HCT116 (cell line): ENCODE data around the gene SOX6. TPM values are rescaled to one million over a fixed set of nuclear protein-coding genes. Genes with fewer than 3 reads are reported as not detected.

Experiments used
- ATAC-seq: fragments of 200-7000 bp; cut with Tn5 transposase; 2 replicates; pipeline ENCODE4 v1.9.1; 2020; ENCODE audit warnings: mild to moderate bottlenecking, moderate library complexity
- BruUV-seq: library from RNA; stranded (reverse); fragments of 400-500 nt; replicated peaks from 2 replicates; lab custom pipeline; 2021; lab: Mats Ljungman, UMichigan
- CTCF ChIA-PET: fragments of 300-600 bp; sonication (Branson Sonifier 250); formaldehyde crosslinking; loops from one replicate; lab custom pipeline; 2021; ENCODE audit warnings: antibody characterized with exemption; lab: Charles Lee
- POLR2A ChIA-PET: fragments of 300-600, 350-600 bp; sonication (Branson Sonifier 250); formaldehyde crosslinking; loops from one replicate; lab custom pipeline; 2021; ENCODE audit warnings: antibody characterized with exemption; lab: Charles Lee
- RAD21 ChIA-PET, 2 experiments: fragments of 300-600 bp; sonication (Branson Sonifier 250); formaldehyde crosslinking; loops; one replicate each; lab custom pipeline; 2023; ENCODE audit warnings: low total read pairs in 2 of 2; ENCODE audit not compliant: uncharacterized antibody in 2 of 2, unreplicated experiment in 2 of 2, low non-redundant PET in 1 of 2; lab: Charles Lee
- DNase-seq: peaks from one replicate; pipeline ENCODE4 v3.0.0-alpha.2; 2010; ENCODE audit warnings: low read depth, low spot score
- H2AFZ ChIP-seq: fragments of 200-600 bp; shearing (Covaris generic), sonication (generic); 2 replicates; pipeline ENCODE4 v1.6.1; 2017; ENCODE audit warnings: low read depth, mixed run types, mixed read lengths, antibody characterized with exemption, low read length; ENCODE audit not compliant: poor library complexity, severe bottlenecking
- H3K27ac ChIP-seq: 2 replicates; pipeline ENCODE4 v1.5.1; 2012; ENCODE audit warnings: low read depth, low read length
- H3K27me3 ChIP-seq: fragments of 200-600 bp; sonication (generic); 2 replicates; pipeline ENCODE4 v1.6.1; 2016; ENCODE audit warnings: mixed run types, low read length, mixed read lengths; ENCODE audit not compliant: insufficient read depth
- H3K36me3 ChIP-seq, 2 experiments: fragments of 200-500 bp in 1 of 2; fragments of 200-600 bp in 1 of 2; sonication (Bioruptor generic) in 1 of 2; sonication (generic) in 1 of 2; 2 replicates each; pipeline versions ENCODE4 v1.5.1 to v1.6.1; 2014 to 2016; ENCODE audit warnings: low read length in 2 of 2, inconsistent platforms in 1 of 2, mixed read lengths in 1 of 2, mixed run types in 1 of 2; ENCODE audit not compliant: insufficient read depth in 2 of 2, control insufficient read depth in 1 of 2
- H3K4me1 ChIP-seq, 2 experiments: fragments of 200-600 bp in 1 of 2; sonication (generic) in 1 of 2; 2 replicates each; pipeline versions ENCODE4 v1.5.1 to v1.6.1; 2012 to 2017; ENCODE audit warnings: low read length in 2 of 2, inconsistent platforms in 1 of 2, mild to moderate bottlenecking in 1 of 2, mixed read lengths in 1 of 2, mixed run types in 1 of 2, moderate library complexity in 1 of 2; ENCODE audit not compliant: insufficient read depth in 2 of 2, control insufficient read depth in 1 of 2
- H3K4me2 ChIP-seq: fragments of 200-600 bp; sonication (generic); 2 replicates; pipeline ENCODE4 v1.6.1; 2017; ENCODE audit warnings: mixed run types, low read length, mixed read lengths
- H3K4me3 ChIP-seq, 2 experiments: fragments of 200-600 bp in 1 of 2; sonication (generic) in 1 of 2; replicated peaks in 1 of 2; 2 replicates each; pipeline ENCODE4 v1.5.1; 2011 to 2016; ENCODE audit warnings: low read length in 2 of 2, control low read depth in 1 of 2, low read depth in 1 of 2, mild to moderate bottlenecking in 1 of 2, mixed read lengths in 1 of 2, mixed run types in 1 of 2
- H3K79me2 ChIP-seq: fragments of 200-600 bp; sonication (generic); 2 replicates; pipeline ENCODE4 v1.6.1; 2017; ENCODE audit warnings: mild to moderate bottlenecking, mixed run types, low read length, moderate library complexity, mixed read lengths; ENCODE audit not compliant: insufficient read depth
- H3K9ac ChIP-seq: fragments of 200-600 bp; sonication (generic); 2 replicates; pipeline ENCODE4 v1.6.1; 2016; ENCODE audit warnings: low read length, mixed read lengths
- H3K9me2 ChIP-seq: fragments of 200-600 bp; sonication (generic), shearing (Covaris generic); 2 replicates; pipeline ENCODE4 v1.6.1; 2017; ENCODE audit warnings: mixed run types, mild to moderate bottlenecking, moderate library complexity; ENCODE audit not compliant: insufficient read depth
- H3K9me3 ChIP-seq, 2 experiments: fragments of 200-500 bp in 1 of 2; fragments of 200-600 bp in 1 of 2; sonication (Bioruptor generic) in 1 of 2; sonication (generic) in 1 of 2; 2 replicates each; pipeline ENCODE4 v1.6.1; 2014 to 2017; ENCODE audit warnings: low read length in 2 of 2, mixed read lengths in 2 of 2, inconsistent platforms in 1 of 2, low read depth in 1 of 2, mild to moderate bottlenecking in 1 of 2, mixed run types in 1 of 2, moderate library complexity in 1 of 2; ENCODE audit not compliant: control insufficient read depth in 1 of 2, insufficient read depth in 1 of 2
- H4K20me1 ChIP-seq: fragments of 200-600 bp; sonication (generic), shearing (Covaris generic); 2 replicates; pipeline ENCODE4 v1.6.1; 2017; ENCODE audit warnings: mixed run types, mild to moderate bottlenecking, moderate library complexity; ENCODE audit not compliant: insufficient read depth
- CEBPB ChIP-seq: IDR thresholded peaks from 2 replicates; pipeline ENCODE4 v1.6.1; 2012; ENCODE audit warnings: low read depth
- EGR1 ChIP-seq: IDR thresholded peaks from 2 replicates; pipeline ENCODE4 v1.6.1; 2012; ENCODE audit warnings: low read depth
- ELF1 ChIP-seq: IDR thresholded peaks from 2 replicates; pipeline ENCODE4 v1.6.1; 2012; ENCODE audit warnings: low read depth, borderline replicate concordance
- EZH2phosphoT487 ChIP-seq: fragments of 200-600 bp; IDR thresholded peaks from 2 replicates; pipeline ENCODE4 v1.6.1; 2018; ENCODE audit warnings: antibody characterized with exemption, borderline replicate concordance
- POLR2A ChIP-seq: IDR thresholded peaks from 2 replicates; pipeline ENCODE4 v1.7.0; 2011; ENCODE audit warnings: borderline replicate concordance; ENCODE audit not compliant: insufficient read depth, insufficient read length; ENCODE audit errors: extremely low read depth
- POLR2AphosphoS5 ChIP-seq: IDR thresholded peaks from 2 replicates; pipeline ENCODE4 v1.6.1; 2011; ENCODE audit warnings: mild to moderate bottlenecking, low read depth, low read length, moderate library complexity
- SP1 ChIP-seq: IDR thresholded peaks from 2 replicates; pipeline ENCODE4 v1.6.1; 2012; ENCODE audit warnings: low read depth
- SRF ChIP-seq: IDR thresholded peaks from 2 replicates; pipeline ENCODE4 v1.6.1; 2012; ENCODE audit warnings: low read depth
- ZNF274 ChIP-seq: fragments of 200-500 bp; sonication (Bioruptor generic); IDR thresholded peaks from 2 replicates; pipeline ENCODE4 v1.6.1; 2014; ENCODE audit warnings: mild to moderate bottlenecking, low read depth, low read length, inconsistent platforms
- intact Hi-C: fragments of 100-400 bp; cut with micrococcal nuclease; formaldehyde crosslinking; loops from 2 replicates; pipeline ENCODE4 v1.10.0; 2022
- total RNA-seq: library from RNA; stranded (reverse); gene quantifications from one replicate; pipeline ENCODE4 v1.2.1, GENCODE V29; 2021; ENCODE audit not compliant: unreplicated experiment
- TF ChIP-seq, protein P1 (sequence below), 3 experiments: fragments of 200-600 bp in 1 of 3; sonication (generic) in 1 of 3; IDR thresholded peaks in 2 of 3; conservative IDR thresholded peaks in 1 of 3; 2 replicates each; pipeline ENCODE4 v1.5.1; 2012 to 2017; ENCODE audit warnings: low read depth in 2 of 3, low read length in 2 of 3, antibody characterized with exemption in 1 of 3, borderline replicate concordance in 1 of 3, control low read depth in 1 of 3, mild to moderate bottlenecking in 1 of 3, mixed read lengths in 1 of 3, mixed run types in 1 of 3, moderate library complexity in 1 of 3; ENCODE audit not compliant: insufficient read depth in 1 of 3
- TF ChIP-seq, protein P2 (sequence below): IDR thresholded peaks from 2 replicates; pipeline ENCODE4 v1.6.1; 2012
- TF ChIP-seq, protein P3 (sequence below): IDR thresholded peaks from 2 replicates; pipeline ENCODE4 v1.6.1; 2011; ENCODE audit warnings: mild to moderate bottlenecking, low read length, moderate library complexity; ENCODE audit not compliant: insufficient replicate concordance; ENCODE audit errors: extremely low read depth
- TF ChIP-seq, protein P4 (sequence below): IDR thresholded peaks from 2 replicates; pipeline ENCODE4 v1.6.1; 2012; ENCODE audit warnings: low read depth

The SOX6 gene
- total RNA-seq, 1 experiment from 2014 or later, result 0.81 TPM

DNA sequence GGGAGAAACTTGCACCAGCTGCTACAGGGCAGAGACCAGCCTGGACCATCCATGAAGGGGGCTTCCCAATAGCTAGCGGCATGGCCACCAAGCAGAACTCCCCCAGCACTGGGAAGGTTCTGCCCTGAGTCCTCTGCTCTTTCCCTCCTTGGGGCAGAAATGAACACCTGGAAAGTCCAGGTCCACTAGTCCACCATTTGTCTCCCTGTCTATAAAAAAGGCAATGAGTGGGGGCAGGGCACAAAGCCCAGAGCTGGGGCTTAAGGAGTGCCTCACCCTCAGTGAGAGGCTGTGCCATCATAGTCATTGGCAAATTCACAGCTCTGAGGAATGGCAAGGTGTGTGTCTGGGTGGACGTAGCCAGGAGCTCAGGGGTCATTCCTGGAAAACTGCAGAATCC is 420.3 kb downstream of the SOX6 start (continued):
- TF ChIP-seq, protein P1, sequence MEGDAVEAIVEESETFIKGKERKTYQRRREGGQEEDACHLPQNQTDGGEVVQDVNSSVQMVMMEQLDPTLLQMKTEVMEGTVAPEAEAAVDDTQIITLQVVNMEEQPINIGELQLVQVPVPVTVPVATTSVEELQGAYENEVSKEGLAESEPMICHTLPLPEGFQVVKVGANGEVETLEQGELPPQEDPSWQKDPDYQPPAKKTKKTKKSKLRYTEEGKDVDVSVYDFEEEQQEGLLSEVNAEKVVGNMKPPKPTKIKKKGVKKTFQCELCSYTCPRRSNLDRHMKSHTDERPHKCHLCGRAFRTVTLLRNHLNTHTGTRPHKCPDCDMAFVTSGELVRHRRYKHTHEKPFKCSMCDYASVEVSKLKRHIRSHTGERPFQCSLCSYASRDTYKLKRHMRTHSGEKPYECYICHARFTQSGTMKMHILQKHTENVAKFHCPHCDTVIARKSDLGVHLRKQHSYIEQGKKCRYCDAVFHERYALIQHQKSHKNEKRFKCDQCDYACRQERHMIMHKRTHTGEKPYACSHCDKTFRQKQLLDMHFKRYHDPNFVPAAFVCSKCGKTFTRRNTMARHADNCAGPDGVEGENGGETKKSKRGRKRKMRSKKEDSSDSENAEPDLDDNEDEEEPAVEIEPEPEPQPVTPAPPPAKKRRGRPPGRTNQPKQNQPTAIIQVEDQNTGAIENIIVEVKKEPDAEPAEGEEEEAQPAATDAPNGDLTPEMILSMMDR (IDR thresholded peaks at IDR 0.05 in 2 of 3, conservative IDR thresholded peaks at IDR 0.05 in 1 of 3; ENCODE audit: borderline replicate concordance in 1 of 3, insufficient read depth in 1 of 3, low read depth in 2 of 3, low read length in 2 of 3), result no peak
- no peak for TF ChIP-seq POLR2AphosphoS5
- no peak for TF ChIP-seq SRF

DNA sequence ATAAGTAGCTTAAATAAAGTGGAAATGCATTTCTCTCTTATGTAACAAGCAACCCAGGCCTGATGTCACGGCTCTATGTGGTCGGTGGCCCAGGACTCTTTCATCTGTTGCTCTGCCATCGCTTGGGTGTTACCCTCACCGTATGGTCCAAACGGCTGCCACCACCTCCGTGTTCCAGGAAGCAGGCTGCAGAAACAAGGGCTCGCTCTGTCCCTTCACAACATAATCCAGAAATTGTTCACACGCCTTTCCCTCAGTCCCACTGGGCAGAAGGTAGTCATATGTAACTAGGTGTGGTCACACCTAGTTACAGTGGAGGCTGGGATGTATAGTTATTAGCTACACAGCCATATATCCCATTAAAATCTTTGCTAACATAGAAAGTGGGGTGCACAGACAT is 421.0 kb downstream of the SOX6 start:
- H3K9me2 ChIP-seq, result no peaks in the 10 kb centered on the region
- no peak overlapping the region for H3K9ac ChIP-seq
- TF ChIP-seq POLR2A, result no peak
- TF ChIP-seq CEBPB, result no peak
- no peak for TF ChIP-seq EZH2phosphoT487
- no peak for TF ChIP-seq ELF1
- TF ChIP-seq, protein P2, sequence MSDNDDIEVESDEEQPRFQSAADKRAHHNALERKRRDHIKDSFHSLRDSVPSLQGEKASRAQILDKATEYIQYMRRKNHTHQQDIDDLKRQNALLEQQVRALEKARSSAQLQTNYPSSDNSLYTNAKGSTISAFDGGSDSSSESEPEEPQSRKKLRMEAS, result no peak
- TF ChIP-seq, protein P3, sequence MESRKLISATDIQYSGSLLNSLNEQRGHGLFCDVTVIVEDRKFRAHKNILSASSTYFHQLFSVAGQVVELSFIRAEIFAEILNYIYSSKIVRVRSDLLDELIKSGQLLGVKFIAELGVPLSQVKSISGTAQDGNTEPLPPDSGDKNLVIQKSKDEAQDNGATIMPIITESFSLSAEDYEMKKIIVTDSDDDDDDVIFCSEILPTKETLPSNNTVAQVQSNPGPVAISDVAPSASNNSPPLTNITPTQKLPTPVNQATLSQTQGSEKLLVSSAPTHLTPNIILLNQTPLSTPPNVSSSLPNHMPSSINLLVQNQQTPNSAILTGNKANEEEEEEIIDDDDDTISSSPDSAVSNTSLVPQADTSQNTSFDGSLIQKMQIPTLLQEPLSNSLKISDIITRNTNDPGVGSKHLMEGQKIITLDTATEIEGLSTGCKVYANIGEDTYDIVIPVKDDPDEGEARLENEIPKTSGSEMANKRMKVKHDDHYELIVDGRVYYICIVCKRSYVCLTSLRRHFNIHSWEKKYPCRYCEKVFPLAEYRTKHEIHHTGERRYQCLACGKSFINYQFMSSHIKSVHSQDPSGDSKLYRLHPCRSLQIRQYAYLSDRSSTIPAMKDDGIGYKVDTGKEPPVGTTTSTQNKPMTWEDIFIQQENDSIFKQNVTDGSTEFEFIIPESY, result no peak
- TF ChIP-seq ZNF274, result no peak
- no peak for TF ChIP-seq SP1
- TF ChIP-seq, protein P4, sequence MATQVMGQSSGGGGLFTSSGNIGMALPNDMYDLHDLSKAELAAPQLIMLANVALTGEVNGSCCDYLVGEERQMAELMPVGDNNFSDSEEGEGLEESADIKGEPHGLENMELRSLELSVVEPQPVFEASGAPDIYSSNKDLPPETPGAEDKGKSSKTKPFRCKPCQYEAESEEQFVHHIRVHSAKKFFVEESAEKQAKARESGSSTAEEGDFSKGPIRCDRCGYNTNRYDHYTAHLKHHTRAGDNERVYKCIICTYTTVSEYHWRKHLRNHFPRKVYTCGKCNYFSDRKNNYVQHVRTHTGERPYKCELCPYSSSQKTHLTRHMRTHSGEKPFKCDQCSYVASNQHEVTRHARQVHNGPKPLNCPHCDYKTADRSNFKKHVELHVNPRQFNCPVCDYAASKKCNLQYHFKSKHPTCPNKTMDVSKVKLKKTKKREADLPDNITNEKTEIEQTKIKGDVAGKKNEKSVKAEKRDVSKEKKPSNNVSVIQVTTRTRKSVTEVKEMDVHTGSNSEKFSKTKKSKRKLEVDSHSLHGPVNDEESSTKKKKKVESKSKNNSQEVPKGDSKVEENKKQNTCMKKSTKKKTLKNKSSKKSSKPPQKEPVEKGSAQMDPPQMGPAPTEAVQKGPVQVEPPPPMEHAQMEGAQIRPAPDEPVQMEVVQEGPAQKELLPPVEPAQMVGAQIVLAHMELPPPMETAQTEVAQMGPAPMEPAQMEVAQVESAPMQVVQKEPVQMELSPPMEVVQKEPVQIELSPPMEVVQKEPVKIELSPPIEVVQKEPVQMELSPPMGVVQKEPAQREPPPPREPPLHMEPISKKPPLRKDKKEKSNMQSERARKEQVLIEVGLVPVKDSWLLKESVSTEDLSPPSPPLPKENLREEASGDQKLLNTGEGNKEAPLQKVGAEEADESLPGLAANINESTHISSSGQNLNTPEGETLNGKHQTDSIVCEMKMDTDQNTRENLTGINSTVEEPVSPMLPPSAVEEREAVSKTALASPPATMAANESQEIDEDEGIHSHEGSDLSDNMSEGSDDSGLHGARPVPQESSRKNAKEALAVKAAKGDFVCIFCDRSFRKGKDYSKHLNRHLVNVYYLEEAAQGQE, result no peak
- TF ChIP-seq EGR1, result no peak
- H3K9me3 ChIP-seq, result no peaks in the 10 kb centered on the region
- RAD21 ChIA-PET, result no interaction called here
- intact Hi-C loops, result no loop called here
- ATAC-seq (no peak), DNase-seq (no peak)
- no peak overlapping the region for H3K4me2 ChIP-seq
- no TSS peak for BruUV-seq
- H4K20me1 ChIP-seq, result no peaks in the 10 kb centered on the region
- H2AFZ ChIP-seq, result no peak overlapping the region
- peaks cover 12% of the 10 kb centered on the region; the same call in 1 of the 2 replicates for H3K27me3 ChIP-seq
- H3K79me2 ChIP-seq, result no peaks in the 10 kb centered on the region
- H3K4me3 ChIP-seq, result no peak overlapping the region
- H3K27ac ChIP-seq, result no peak overlapping the region
- H3K36me3 ChIP-seq, result no peaks in the 10 kb centered on the region
- CTCF ChIA-PET, result no interaction called here
- no peaks in the 10 kb centered on the region for H3K4me1 ChIP-seq
- POLR2A ChIA-PET, result no interaction called here
